Activated naive CD4-positive, alpha-beta T cell treated with anti-CD3 and anti-CD28 coated beads for 36 hours (primary cell): ENCODE results near the gene CACNB4. TPM values are rescaled to one million over a fixed set of nuclear protein-coding genes. Genes with fewer than 3 reads are reported as not detected.
"Not testable (repeated sequence)": the region's sequence is repeated elsewhere in the genome, so short reads cannot be mapped to it uniquely, and the experiment has no call there.

Experiments used
- CTCF ChIA-PET: fragments of 350-600 bp; sonication (Branson Sonifier 250); formaldehyde crosslinking; loops from one replicate; lab custom pipeline; 2021; ENCODE audit warnings: antibody characterized with exemption; lab: Charles Lee
- DNase-seq: peaks from one replicate; pipeline ENCODE4 v3.0.0-alpha.2; 2020
- H3K27ac Mint-ChIP-seq: one replicate; pipeline ENCODE4 v1.8.0; 2021; ENCODE audit warnings: mild to moderate bottlenecking, mixed read lengths
- H3K27me3 Mint-ChIP-seq: one replicate; pipeline ENCODE4 v1.8.0; 2021; ENCODE audit warnings: low read depth, mixed read lengths
- H3K36me3 Mint-ChIP-seq: one replicate; pipeline ENCODE4 v1.8.0; 2021; ENCODE audit warnings: low read depth, mixed read lengths
- H3K4me1 Mint-ChIP-seq: one replicate; pipeline ENCODE4 v1.8.0; 2021; ENCODE audit warnings: low read depth, mixed read lengths
- H3K4me3 Mint-ChIP-seq: one replicate; pipeline ENCODE4 v1.8.0; 2021; ENCODE audit warnings: mild to moderate bottlenecking, moderate library complexity, mixed read lengths
- H3K9me3 Mint-ChIP-seq: one replicate; pipeline ENCODE4 v1.8.0; 2021; ENCODE audit warnings: mixed read lengths
- intact Hi-C: fragments of 100-400 bp; cut with micrococcal nuclease; formaldehyde crosslinking; loops from one replicate; pipeline ENCODE4 v1.15.1; 2023
- total RNA-seq, 2 experiments: library from RNA; stranded (reverse); gene quantifications; one replicate each; pipeline ENCODE4 v1.2.3, GENCODE V29; 2021

CACNB4 gene
- total RNA-seq, 2 experiments from 2014 or later = 0.10 to 0.15 TPM

DNA sequence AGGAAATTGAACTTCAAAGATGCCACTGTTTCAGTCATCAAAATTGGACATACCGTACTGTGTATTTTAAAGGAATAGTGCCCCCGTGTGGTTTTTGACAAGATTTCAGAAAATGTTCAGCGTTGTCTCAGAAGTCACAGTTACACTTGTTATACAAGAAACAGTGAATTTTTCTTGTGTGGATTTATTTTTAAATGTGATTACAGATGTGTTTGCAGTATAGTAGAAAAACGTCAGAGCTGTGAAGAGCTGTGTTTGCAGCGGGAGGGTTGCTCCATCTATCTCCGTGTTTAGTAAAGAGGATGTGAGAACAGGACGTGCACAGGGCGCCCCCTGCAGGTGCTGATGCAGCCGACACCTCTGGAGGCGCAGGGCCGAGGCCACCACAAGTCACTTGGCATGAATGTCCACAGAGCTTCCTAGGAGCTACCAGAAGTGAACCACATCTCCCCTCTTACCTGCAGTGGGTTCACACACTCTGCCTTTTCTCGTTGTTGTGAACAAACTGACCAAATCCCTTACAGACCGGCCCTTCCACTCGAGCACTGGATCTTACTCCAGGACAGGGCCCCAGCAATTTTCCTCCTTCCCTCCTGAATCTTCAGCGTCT is 73.1 kb downstream of the CACNB4 start:
- intact Hi-C loops = loop anchor here (1.0 kb wide), 3 partner anchors 21 to 388 kb away; no protein-coding TSS in a partner anchor
- Mint-ChIP-seq H3K4me3 (peak overlapping the region; percentile 73), H3K36me3 (no peaks in the 10 kb centered on the region), H3K9me3 (no peaks in the 10 kb centered on the region), H3K27ac (peak overlapping the region; percentile 63), H3K27me3 (peaks cover 5% of the 10 kb centered on the region), H3K4me1 (peaks cover 4% of the 10 kb centered on the region)
- CTCF ChIA-PET = interaction anchor here (0.6 to 5.6 kb wide), 52 partner anchors 8 to 1291 kb away, joined by 3 to 44 read pairs (median 4); partner anchors contain the start of gene ARL5A
- DNase-seq = peak; percentile 87

GRCh38 chr2:152024477-152024876 is 74.4 kb downstream of the CACNB4 start:
- H3K27me3 Mint-ChIP-seq = no peaks in the 10 kb centered on the region
- DNase-seq = no peak
- no peak overlapping the region for H3K27ac Mint-ChIP-seq
- no peaks in the 10 kb centered on the region for H3K9me3 Mint-ChIP-seq
- no peak overlapping the region for H3K4me3 Mint-ChIP-seq
- intact Hi-C loops = no loop called here
- H3K36me3 Mint-ChIP-seq = no peaks in the 10 kb centered on the region
- CTCF ChIA-PET = interaction anchor here (0.8 to 5.6 kb wide), 29 partner anchors 8 to 497 kb away, joined by 3 to 44 read pairs (median 6); no protein-coding TSS in a partner anchor
- H3K4me1 Mint-ChIP-seq = peaks cover 4% of the 10 kb centered on the region

- CTCF ChIA-PET = interaction anchor here (0.5 kb wide), 1 partner anchor 23 kb away, joined by 3 read pairs; no protein-coding TSS in a partner anchor
- DNase-seq = no peak
- Mint-ChIP-seq H3K27me3 (no peaks in the 10 kb centered on the region), H3K4me1 (peaks cover 4% of the 10 kb centered on the region), H3K27ac (no peak overlapping the region), H3K9me3 (no peaks in the 10 kb centered on the region), H3K36me3 (no peaks in the 10 kb centered on the region), H3K4me3 (no peak overlapping the region)
- intact Hi-C loops = no loop called here
Observed at GRCh38 chr2:152022090-152022489, 76.8 kb downstream of the CACNB4 start.

- H3K36me3 Mint-ChIP-seq, DNase-seq, H3K4me1 Mint-ChIP-seq, H3K9me3 Mint-ChIP-seq, H3K27ac Mint-ChIP-seq, H3K27me3 Mint-ChIP-seq, CTCF ChIA-PET, intact Hi-C loops, H3K4me3 Mint-ChIP-seq: not testable (repeated sequence)
Observed at GRCh38 chr2:152021001-152021400, 77.8 kb downstream of the CACNB4 start.

DNA sequence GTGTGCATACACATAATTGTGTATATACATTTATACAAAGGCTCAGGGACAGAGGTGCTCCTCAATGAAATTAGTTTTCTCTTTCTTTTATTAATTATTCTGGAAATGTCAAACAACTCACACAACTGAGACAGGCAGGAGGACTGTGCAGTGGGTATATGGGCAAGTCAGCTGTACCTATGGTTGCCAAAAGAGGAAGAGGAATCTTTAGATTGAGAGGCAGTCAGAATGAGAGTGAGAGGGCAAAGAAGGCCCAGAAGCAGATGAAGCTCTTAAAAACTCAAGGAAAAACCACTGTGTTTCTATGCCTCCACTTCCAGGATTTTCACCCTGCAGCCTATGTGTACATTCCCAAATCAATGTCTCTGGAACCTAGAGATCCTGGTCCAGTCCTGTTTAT is 79.1 kb downstream of the CACNB4 start:
- DNase-seq = no peak

DNA sequence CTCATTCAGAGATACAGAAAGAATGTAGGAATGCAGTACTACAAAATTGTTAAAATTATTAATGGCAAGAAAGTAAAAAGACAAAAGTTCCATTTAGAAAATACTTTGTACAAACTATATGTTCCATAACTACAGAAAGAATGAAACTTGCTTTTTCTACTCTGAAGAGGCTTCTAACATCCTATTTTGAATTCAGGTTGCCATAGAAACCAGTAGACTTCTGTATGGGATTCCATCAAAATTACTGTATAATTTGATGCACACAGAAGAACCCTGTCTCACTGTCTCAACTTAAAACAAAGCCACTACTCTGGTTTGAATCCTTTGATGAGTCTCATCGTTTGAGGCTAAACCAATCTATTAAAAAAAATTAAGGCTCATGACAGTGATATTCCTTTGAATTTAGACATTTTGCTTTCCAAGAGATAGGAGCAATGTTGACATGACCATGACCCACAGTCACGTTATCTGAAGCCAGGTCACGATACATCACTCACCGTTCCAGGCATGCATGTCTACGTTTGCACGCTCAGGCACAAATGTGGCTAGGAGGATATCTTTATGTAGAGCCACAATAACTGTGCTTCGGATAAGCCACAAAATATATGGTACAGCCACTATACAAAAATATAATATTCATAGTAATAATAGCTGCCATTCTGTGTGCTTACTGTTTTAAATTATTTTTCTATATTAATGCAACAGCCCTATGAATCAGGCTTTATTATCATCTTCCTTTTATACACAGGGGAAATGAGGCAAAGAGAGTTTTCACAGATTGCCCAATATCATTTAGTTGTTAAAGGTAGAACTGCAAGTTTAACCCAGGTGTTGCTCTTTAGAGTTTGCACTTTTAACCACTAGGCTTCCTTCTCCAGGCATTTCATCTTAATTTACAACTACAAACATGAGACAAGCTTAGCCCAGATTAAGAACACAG is 82.4 kb downstream of the CACNB4 start:
- Mint-ChIP-seq H3K9me3 (no peaks in the 10 kb centered on the region), H3K36me3 (no peaks in the 10 kb centered on the region), H3K4me1 (no peaks in the 10 kb centered on the region), H3K4me3 (no peak overlapping the region), H3K27ac (no peak overlapping the region), H3K27me3 (no peaks in the 10 kb centered on the region)
- intact Hi-C loops = no loop called here
- DNase-seq = no peak
- CTCF ChIA-PET = interaction anchor here (0.8 to 2.1 kb wide), 3 partner anchors 9 to 17 kb away, joined by 3 to 15 read pairs (median 6); no protein-coding TSS in a partner anchor

More for the DNA sequence above, 79.1 kb downstream of the CACNB4 start:
- H3K27ac Mint-ChIP-seq = no peak overlapping the region
- H3K9me3 Mint-ChIP-seq = no peaks in the 10 kb centered on the region
- H3K36me3 Mint-ChIP-seq = no peaks in the 10 kb centered on the region
- CTCF ChIA-PET = no interaction called here
- intact Hi-C loops = no loop called here
- H3K4me3 Mint-ChIP-seq = no peak overlapping the region
- H3K4me1 Mint-ChIP-seq = no peaks in the 10 kb centered on the region
- no peaks in the 10 kb centered on the region for H3K27me3 Mint-ChIP-seq

- Mint-ChIP-seq H3K27me3 (peaks cover 1% of the 10 kb centered on the region), H3K4me3 (no peak overlapping the region), H3K4me1 (no peaks in the 10 kb centered on the region), H3K9me3 (no peaks in the 10 kb centered on the region), H3K36me3 (no peaks in the 10 kb centered on the region), H3K27ac (no peak overlapping the region)
- CTCF ChIA-PET = interaction anchor here (0.6 to 2.1 kb wide), 4 partner anchors 8 to 13 kb away, joined by 3 to 15 read pairs (median 8); no protein-coding TSS in a partner anchor
- no peak for DNase-seq
- intact Hi-C loops = no loop called here
Observed at GRCh38 chr2:152015552-152015951, 83.3 kb downstream of the CACNB4 start.

GRCh38 chr2:152012697-152013096 is 86.1 kb downstream of the CACNB4 start:
- H3K4me3 Mint-ChIP-seq = no peak overlapping the region
- H3K4me1 Mint-ChIP-seq = no peaks in the 10 kb centered on the region
- CTCF ChIA-PET = interaction anchor here (1.2 to 5.6 kb wide), 2 partner anchors 12 to 14 kb away, joined by 3 to 31 read pairs; no protein-coding TSS in a partner anchor
- H3K9me3 Mint-ChIP-seq = no peaks in the 10 kb centered on the region
- DNase-seq = no peak
- intact Hi-C loops = no loop called here
- H3K36me3 Mint-ChIP-seq = no peaks in the 10 kb centered on the region
- peaks cover 1% of the 10 kb centered on the region for H3K27me3 Mint-ChIP-seq
- H3K27ac Mint-ChIP-seq = no peak overlapping the region

DNA sequence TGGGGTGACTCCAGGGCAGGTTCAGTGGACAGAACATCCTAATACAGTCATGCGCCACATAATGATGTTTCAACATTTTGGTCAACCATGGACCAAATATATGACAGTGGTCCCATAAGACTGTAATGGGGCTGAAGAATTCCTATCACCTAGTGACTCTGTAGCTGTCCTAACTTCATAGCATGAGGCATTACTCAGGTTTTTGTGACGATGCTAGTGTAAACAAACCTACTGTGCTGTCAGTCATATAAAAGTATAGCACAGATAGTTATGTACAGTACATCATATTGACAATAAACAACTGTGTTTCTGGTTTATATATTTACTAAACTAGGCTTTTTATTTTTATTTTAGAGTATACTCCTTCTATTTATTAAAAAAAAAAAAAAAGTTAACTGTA is 87.1 kb downstream of the CACNB4 start:
- Mint-ChIP-seq H3K9me3 (no peaks in the 10 kb centered on the region), H3K4me3 (no peak overlapping the region), H3K4me1 (no peaks in the 10 kb centered on the region), H3K27me3 (peaks cover 1% of the 10 kb centered on the region), H3K27ac (no peak overlapping the region), H3K36me3 (no peaks in the 10 kb centered on the region)
- no peak for DNase-seq
- CTCF ChIA-PET = interaction anchor here (2.6 to 5.6 kb wide), 2 partner anchors 13 kb away, joined by 11 to 31 read pairs; no protein-coding TSS in a partner anchor
- intact Hi-C loops = no loop called here

GRCh38 chr2:152005607-152006006 is 93.2 kb downstream of the CACNB4 start:
- Mint-ChIP-seq H3K27ac (no peak overlapping the region), H3K27me3 (no peaks in the 10 kb centered on the region), H3K4me1 (peaks cover 10% of the 10 kb centered on the region), H3K36me3 (no peaks in the 10 kb centered on the region), H3K4me3 (no peak overlapping the region), H3K9me3 (no peaks in the 10 kb centered on the region)
- CTCF ChIA-PET = interaction anchor here (1.0 to 1.1 kb wide), 2 partner anchors 12 to 20 kb away, joined by 6 to 9 read pairs; no protein-coding TSS in a partner anchor
- DNase-seq = no peak
- intact Hi-C loops = loop anchor here (2.0 kb wide), 1 partner anchor 177 kb away; the partner anchor contains the start of gene ARL5A

GRCh38 chr2:152003283-152003682 is 95.6 kb downstream of the CACNB4 start:
- H3K36me3 Mint-ChIP-seq, H3K27me3 Mint-ChIP-seq: not testable (repeated sequence)
- CTCF ChIA-PET = interaction anchor here (0.6 to 2.8 kb wide), 7 partner anchors 11 to 180 kb away, joined by 3 to 16 read pairs (median 4); no protein-coding TSS in a partner anchor

DNA sequence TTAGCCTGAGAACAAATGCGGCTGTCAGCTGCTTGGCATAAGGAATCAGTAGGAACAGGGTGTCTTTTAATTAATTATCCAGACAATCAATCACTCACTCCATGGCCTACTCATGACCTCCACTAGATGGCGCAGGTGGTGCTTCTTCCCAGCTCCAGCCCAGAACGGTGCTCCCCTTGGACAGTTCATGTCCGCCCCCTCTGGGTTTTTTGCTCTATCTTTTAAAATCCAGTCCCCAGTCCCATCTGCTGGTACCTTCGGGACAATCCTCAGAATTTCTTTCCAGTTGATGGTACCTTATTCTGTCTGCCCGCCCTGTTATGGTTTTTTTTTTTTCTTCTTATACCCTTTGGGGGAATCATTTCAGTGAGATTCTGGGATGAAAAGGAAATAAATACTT is 99.8 kb downstream of the CACNB4 start:
- Mint-ChIP-seq H3K36me3 (no peaks in the 10 kb centered on the region), H3K27ac (no peak overlapping the region), H3K27me3 (no peaks in the 10 kb centered on the region), H3K9me3 (no peaks in the 10 kb centered on the region), H3K4me3 (no peak overlapping the region), H3K4me1 (no peaks in the 10 kb centered on the region)
- CTCF ChIA-PET = interaction anchor here (0.6 to 3.0 kb wide), 14 partner anchors 12 to 386 kb away, joined by 3 to 44 read pairs (median 4); no protein-coding TSS in a partner anchor
- peak; percentile 58 for DNase-seq
- intact Hi-C loops = loop anchor here (1.0 kb wide), 1 partner anchor 26 kb away; no protein-coding TSS in a partner anchor

More at GRCh38 chr2:152003283-152003682, 95.6 kb downstream of the CACNB4 start:
- H3K9me3 Mint-ChIP-seq, intact Hi-C loops, H3K4me1 Mint-ChIP-seq, DNase-seq, H3K4me3 Mint-ChIP-seq, H3K27ac Mint-ChIP-seq: not testable (repeated sequence)
